Prostate gland (tissue), 2 donors: ENCODE results near the gene ZCCHC17.

Experiments
- CTCF ChIP-seq, 4 experiments: fragments of 200-600 bp in 2 of 4; fragments of 450-650 bp in 2 of 4; sonication (generic) in 2 of 4; IDR thresholded peaks; 1 replicate in 3 of 4; 2 replicates in 1 of 4; pipeline ENCODE4 v1.5.1; 2016 to 2019; ENCODE audit warnings: antibody characterized with exemption in 4 of 4, mild to moderate bottlenecking in 2 of 4, moderate library complexity in 2 of 4
- POLR2A ChIP-seq: fragments of 450-650 bp; IDR thresholded peaks from one replicate; pipeline ENCODE4 v1.6.1; 2016; ENCODE audit warnings: antibody characterized with exemption, mild to moderate bottlenecking
- POLR2AphosphoS5 ChIP-seq: sonication (generic); formaldehyde crosslinking; IDR thresholded peaks from one replicate; pipeline ENCODE4 v1.6.1; 2017; ENCODE audit warnings: antibody characterized with exemption

DNA sequence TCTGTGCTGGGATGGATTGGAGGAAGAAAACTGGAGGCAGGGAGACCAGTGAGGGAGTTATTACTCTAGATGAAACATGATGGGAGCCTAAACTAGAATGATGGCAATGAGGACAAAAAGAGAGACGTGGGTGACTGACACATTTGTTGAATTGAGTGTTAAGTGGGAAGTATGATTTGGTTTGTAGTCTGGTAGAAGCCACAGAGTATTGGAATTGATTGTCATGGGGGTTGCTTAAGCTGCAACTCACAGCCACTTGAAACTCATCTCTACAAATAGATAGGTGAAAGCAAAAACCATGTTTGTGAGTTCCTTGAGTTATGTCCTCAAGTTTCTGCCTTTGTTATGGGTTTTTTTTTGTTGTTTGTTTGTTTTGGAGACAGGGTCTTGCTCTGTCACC, 47.7 kb downstream of the ZCCHC17 start:
- no peak for TF ChIP-seq CTCF (IDR thresholded peaks at IDR 0.05)
- no peak for TF ChIP-seq POLR2AphosphoS5
- no peak for TF ChIP-seq POLR2A
